ENCODE measurements around the gene MVB12B.

Gene MVB12B

GRCh38 chr9:126406075-126406667 is 79.5 kb downstream of the MVB12B start:
- Histone ChIP-seq H3K27ac (no peak overlapping the region), H3K27me3 (ENCODE audit: insufficient read depth, low read depth, severe bottlenecking) (no peaks in the 10 kb centered on the region), H3K4me3 (ENCODE audit: low read depth, low read length) (no peak overlapping the region), H3K9me3 (ENCODE audit: severe bottlenecking) (no peaks in the 10 kb centered on the region), H3K36me3 (peaks cover 22% of the 10 kb centered on the region)
- DNase-seq, result no peak
- TF ChIP-seq CTCF (IDR thresholded peaks at IDR 0.05; ENCODE audit: low read depth, low read length), result no peak

GRCh38 chr9:126407114-126407870 is 80.7 kb downstream of the MVB12B start:
- Histone ChIP-seq H3K27ac (no peak overlapping the region), H3K36me3 (peaks cover 22% of the 10 kb centered on the region), H3K4me3 (ENCODE audit: low read depth, low read length) (no peak overlapping the region), H3K9me3 (ENCODE audit: severe bottlenecking) (no peaks in the 10 kb centered on the region), H3K27me3 (ENCODE audit: insufficient read depth, low read depth, severe bottlenecking) (no peaks in the 10 kb centered on the region)
- no peak for DNase-seq
- no peak for TF ChIP-seq CTCF (IDR thresholded peaks at IDR 0.05; ENCODE audit: low read depth, low read length)

- peaks cover 18% of the 10 kb centered on the region for H3K36me3 ChIP-seq
- H3K4me3 ChIP-seq (ENCODE audit: low read depth, low read length), result no peak overlapping the region
- TF ChIP-seq CTCF (IDR thresholded peaks at IDR 0.05; ENCODE audit: low read depth, low read length), result no peak
- no peaks in the 10 kb centered on the region for H3K9me3 ChIP-seq (ENCODE audit: severe bottlenecking)
- no peak for DNase-seq
- H3K27me3 ChIP-seq (ENCODE audit: insufficient read depth, low read depth, severe bottlenecking), result no peaks in the 10 kb centered on the region
- no peak overlapping the region for H3K27ac ChIP-seq
These were observed 81.4 kb downstream of the MVB12B start for GRCh38 chr9:126408004-126408403.

- H3K4me3 ChIP-seq (ENCODE audit: low read depth, low read length), result no peak overlapping the region
- no peaks in the 10 kb centered on the region for H3K27me3 ChIP-seq (ENCODE audit: insufficient read depth, low read depth, severe bottlenecking)
- H3K27ac ChIP-seq, result no peak overlapping the region
- no peak for TF ChIP-seq CTCF (IDR thresholded peaks at IDR 0.05; ENCODE audit: low read depth, low read length)
- H3K36me3 ChIP-seq, result peaks cover 8% of the 10 kb centered on the region; the same call in 1 of the 2 replicates
- H3K9me3 ChIP-seq (ENCODE audit: severe bottlenecking), result no peaks in the 10 kb centered on the region
- no peak for DNase-seq
These were observed 83.6 kb downstream of the MVB12B start for GRCh38 chr9:126410229-126410628.

GRCh38 chr9:126411225-126411947 is 84.8 kb downstream of the MVB12B start:
- no peak overlapping the region for H3K27ac ChIP-seq
- peaks cover 8% of the 10 kb centered on the region; the same call in 1 of the 2 replicates for H3K36me3 ChIP-seq
- no peak overlapping the region for H3K4me3 ChIP-seq (ENCODE audit: low read depth, low read length)
- DNase-seq, result no peak
- H3K27me3 ChIP-seq (ENCODE audit: insufficient read depth, low read depth, severe bottlenecking), result no peaks in the 10 kb centered on the region
- no peaks in the 10 kb centered on the region for H3K9me3 ChIP-seq (ENCODE audit: severe bottlenecking)
- TF ChIP-seq CTCF (IDR thresholded peaks at IDR 0.05; ENCODE audit: low read depth, low read length), result no peak
